Skeletal muscle cell (primary cell): ENCODE measurements around the gene TMEM37.
A peak's percentile ranks its signal among the peaks of the same experiment; 100 is the strongest.

Experiments
- DNase-seq: peaks from one replicate; pipeline ENCODE4 v3.0.0-alpha.2; 2010; ENCODE audit warnings: low read depth
- H3K4me3 ChIP-seq: 2 replicates; pipeline ENCODE4 v1.5.1; 2011; ENCODE audit warnings: low read depth, mild to moderate bottlenecking, control low read depth, low read length, moderate library complexity

TMEM37 gene

DNA sequence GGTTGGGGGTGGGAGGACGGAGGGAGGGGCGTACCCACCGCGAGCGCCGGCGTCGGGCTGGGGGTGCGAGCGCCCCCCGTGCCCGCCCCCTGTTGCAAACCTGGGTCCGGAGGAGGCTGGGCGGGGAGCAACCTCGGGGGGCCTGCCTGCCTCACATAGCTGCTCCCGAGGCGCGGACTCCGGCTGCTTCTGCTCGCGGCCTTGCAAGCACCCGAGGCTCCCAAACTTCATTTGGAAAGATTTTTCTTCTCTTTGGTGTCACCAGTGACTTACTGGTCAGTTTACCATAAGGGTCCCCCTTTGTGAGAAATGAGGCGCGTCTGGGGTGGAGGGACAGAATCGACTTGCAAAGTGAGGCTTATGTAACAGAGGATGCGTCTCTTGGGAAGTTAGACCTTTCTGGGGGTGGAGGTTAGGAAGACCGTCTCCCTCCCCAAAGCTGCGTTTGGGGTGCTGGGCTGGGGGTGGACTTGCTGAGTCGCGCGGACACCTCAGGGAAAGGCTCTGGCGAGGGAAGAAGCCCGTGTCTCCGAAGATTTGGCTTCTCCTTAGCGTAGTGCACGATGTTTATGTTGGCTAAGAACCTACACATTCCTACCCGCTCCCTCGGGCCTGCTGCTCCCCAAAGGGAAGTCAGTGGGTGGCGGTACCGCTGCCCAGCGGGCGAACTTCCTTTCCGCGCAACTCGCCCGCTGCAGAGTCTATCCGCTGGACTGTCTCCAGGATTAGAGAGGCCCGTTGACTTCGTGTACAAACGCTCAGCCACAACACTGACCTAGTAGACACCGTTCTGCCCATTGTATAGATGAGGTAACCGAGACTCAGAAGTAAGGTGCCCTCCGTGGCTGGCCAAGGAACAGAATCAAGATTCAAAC, 559 bp downstream of the TMEM37 start:
- no peak for DNase-seq
- H3K4me3 ChIP-seq = peak overlapping the region; percentile 42

DNA sequence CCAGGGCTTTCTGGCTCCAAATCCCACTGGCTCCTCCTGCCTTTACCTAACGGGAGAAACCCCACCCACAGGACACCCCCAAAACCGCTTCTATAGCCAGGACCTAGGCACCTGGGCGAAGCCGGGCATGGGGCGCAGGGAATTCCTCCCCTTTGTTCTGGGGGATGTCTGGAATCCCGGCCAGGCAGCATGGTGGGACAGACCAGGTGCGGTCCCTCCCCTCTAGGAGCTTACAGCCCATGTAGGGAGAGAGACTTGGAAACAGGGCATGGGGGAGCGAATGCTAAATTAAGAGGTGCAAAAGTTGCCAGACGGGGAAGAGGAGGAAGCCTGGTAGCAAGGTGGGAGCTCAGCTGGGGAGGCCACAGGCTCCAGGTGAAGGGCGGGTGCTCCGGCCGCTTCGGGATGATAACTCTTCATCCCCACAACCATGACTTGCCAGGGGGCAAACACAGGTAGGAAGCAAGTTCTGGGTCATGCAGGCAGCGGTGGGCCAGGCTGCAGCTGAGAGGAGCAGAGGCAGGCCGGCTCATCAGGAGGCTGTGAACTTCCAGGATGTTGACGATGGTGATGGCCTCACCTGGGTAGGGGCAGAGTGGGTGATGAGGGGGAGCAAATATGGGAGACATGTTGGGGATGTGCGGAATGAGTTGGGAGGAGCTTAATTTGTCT, 1.3 kb downstream of the TMEM37 start:
- no peak overlapping the region for H3K4me3 ChIP-seq
- DNase-seq = no peak

DNA sequence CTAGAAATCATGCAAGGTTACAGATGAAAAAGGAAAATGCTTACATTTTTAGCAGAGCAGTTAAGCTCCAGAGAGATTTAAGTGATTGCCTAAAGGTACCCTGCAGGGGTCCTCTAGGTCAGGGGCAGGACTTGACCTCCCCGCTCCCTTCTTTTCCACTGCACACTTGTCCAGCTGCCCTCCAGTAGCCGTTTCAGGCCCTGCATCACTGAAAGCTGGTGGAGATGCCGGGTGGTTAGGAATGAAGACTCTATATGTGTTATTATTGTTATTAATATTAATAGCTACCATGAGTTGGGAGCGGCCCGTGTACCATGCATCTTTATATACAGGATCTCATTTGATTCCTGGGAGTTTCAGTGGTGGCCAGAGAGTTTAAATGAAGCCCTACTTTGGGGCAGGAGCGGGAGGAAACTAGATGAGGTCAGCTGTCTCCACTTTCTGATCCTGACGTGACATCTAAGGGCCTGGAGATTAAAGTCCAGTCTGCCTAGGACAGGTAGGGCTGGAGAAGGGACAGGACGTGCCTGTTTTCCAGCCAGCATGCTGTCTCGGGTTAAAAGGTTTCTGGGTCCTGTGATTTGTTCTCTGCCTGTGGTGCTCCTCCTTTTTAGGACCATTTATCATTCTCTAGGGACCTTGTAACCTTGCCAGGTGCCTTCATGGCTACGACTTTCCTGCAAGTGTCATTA, 2.1 kb downstream of the TMEM37 start:
- H3K4me3 ChIP-seq = no peak overlapping the region
- no peak for DNase-seq

DNA sequence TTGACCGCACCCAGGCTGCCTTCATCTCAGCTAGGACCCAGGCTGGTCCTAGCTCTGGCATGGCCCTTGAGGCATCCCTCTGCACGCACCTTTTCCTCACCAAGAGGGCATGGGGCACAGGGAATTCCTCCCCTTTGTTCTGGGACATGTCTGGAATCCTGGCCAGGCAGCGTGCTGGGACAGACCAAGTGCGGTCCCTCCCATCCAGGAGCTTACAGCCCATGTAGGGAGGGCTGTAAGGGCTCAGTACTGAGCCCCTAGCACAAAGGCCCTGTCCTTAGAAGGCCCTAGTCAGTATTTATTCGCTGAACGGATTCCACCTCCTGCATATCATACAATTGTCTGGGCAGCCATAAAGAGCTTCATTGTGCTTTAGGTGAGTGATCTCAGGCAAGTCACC, 3.0 kb downstream of the TMEM37 start:
- DNase-seq = no peak
- H3K4me3 ChIP-seq = no peak overlapping the region

DNA sequence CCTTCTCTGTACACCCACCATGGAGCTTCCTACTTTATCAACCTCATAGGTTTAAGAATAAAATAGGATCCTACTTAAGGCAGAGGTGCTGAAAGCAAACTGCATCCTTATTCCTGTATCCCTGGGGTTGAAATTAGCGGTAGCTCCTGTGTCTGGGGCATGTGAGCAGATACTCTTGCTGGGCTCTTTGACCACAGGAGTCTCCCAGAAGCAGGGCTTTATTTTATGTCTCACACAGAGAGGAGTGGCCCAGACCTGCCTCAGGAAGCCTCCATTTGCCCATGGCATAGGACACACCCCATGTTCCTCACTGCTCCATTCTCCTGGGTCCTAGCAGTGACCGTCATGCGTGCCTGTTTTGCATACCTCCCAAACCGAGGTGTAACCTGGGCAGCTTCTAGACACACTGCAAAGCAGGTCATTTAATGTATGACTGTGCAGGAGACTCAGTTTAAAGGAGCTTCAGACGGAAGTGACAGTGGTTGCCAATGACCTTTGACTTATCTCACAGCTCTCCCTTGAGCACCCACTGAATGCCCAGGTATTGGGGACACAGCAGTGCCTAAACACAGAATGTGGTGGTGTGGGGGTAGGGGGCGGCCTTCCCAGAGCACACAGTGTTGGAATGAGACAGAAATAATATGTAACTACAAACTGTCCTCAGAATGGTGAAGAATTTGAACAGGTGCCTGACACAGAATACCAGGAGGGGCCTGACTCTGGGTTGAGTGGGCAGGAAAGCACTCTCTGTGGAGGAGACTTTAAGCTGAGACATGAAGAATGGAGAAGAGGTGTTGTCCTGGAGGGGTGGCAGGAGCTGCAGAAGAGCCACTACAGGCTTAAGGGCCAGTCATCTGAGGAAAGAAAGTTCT, 3.7 kb downstream of the TMEM37 start:
- no peak for DNase-seq
- H3K4me3 ChIP-seq = no peak overlapping the region

DNA sequence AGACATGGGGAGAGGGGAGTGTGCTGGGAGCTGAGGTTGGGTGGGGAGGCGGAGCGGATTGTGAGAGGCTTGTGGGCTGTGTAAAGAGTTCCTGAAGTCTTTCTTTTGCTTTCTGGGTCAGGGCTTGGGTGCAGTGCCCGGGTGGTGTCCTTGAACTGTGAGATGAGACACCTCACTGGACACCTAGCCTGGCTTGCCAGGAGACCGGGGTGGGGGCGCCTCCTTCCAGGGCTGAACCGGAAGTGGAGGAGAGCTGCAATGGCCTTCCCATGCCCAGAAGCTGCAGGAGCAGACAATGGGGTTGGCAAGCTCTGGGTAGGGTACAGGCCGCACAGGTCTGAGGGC, 4.3 kb downstream of the TMEM37 start:
- DNase-seq = no peak
- no peak overlapping the region for H3K4me3 ChIP-seq

DNA sequence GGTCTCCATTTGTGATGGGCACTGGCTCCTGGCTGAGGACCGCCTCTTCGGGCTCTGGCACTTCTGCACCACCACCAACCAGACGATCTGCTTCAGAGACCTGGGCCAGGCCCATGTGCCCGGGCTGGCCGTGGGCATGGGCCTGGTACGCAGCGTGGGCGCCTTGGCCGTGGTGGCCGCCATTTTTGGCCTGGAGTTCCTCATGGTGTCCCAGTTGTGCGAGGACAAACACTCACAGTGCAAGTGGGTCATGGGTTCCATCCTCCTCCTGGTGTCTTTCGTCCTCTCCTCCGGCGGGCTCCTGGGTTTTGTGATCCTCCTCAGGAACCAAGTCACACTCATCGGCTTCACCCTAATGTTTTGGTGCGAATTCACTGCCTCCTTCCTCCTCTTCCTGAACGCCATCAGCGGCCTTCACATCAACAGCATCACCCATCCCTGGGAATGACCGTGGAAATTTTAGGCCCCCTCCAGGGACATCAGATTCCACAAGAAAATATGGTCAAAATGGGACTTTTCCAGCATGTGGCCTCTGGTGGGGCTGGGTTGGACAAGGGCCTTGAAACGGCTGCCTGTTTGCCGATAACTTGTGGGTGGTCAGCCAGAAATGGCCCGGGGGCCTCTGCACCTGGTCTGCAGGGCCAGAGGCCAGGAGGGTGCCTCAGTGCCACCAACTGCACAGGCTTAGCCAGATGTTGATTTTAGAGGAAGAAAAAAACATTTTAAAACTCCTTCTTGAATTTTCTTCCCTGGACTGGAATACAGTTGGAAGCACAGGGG, 5.5 kb downstream of the TMEM37 start:
- no peak for DNase-seq
- no peak overlapping the region for H3K4me3 ChIP-seq

DNA sequence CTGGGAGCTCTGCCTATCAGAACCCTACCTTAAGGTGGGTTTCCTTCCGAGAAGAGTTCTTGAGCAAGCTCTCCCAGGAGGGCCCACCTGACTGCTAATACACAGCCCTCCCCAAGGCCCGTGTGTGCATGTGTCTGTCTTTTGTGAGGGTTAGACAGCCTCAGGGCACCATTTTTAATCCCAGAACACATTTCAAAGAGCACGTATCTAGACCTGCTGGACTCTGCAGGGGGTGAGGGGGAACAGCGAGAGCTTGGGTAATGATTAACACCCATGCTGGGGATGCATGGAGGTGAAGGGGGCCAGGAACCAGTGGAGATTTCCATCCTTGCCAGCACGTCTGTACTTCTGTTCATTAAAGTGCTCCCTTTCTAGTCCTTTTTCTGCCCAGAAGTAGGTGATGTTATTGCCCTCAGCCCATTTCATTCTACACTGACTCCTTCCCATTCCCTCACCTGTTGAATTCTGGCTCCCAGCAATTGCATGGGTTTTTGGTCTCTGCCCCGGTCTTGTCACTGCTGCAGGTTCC, 6.5 kb downstream of the TMEM37 start:
- DNase-seq = no peak
- no peak overlapping the region for H3K4me3 ChIP-seq

DNA sequence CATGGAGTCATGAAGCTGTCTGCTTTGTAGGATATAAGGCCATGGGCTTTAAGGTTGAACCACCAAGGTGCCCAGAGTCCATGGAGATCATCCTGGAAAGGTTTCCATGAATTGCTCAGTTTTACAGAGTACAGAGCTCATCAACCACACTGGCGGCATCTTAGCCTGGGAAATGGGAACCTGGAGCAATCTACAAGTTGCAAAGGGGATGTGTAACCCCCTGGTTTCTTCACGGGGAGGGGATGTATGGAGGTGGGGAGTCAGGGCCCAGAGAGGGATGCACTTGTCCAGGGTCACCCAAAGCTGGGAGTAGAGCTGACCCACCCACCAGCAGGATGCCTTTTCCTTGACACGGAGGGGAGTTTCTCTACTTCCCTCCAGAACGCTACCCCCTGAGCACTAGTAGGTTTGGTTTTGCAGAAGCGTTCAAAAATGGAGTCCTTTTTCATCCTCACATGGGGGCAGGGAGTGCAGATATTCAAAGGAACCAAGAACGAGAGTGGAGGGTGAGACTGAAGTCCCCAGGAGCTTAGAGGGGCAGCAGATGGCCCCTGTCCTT, 7.2 kb downstream of the TMEM37 start:
- H3K4me3 ChIP-seq = no peak overlapping the region
- DNase-seq = no peak

DNA sequence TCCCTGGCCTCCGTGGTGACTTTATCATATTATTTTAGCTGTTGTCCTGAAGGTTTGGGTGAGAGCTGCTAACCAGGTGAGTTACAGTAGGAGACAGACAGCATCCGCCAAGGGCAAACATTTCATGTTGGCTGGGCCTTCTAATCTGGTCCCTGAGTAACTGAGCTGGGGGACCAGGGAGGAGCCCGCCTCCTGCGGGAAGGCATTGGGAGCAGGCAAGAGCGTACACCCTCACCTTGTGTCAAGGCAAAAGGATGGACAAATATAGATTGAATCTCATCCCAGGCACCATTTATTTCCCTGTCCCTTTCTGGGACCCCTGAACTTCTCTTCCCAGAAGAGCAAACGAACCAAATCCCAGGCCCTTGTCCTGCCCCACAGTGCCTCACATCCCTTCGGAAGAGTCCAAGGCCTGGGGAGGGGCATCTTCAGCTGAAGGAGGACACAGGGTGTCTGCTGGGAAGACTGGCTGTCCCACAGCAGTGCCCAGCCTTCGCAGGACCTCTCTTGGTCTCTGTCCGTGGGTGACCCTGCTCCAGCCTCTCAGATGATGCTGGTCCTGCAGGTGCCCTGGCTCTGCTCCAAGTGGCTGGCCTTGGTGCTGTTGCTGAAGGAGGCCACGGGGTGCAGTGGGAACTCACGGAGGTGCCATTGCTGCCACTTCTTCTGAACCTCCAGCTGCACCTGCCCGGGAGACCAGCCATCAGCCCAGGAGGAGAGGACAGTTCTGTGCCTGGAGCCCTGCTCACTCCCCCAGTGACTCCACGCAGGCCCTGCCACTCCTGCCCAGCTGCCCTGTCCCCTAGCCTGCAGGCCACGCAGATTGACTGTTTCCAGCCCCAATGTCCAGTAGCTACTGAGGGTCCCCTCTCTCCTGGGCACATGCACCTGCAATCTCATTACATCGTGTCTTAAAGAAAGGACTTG, 8.2 kb downstream of the TMEM37 start:
- DNase-seq = no peak
- no peak overlapping the region for H3K4me3 ChIP-seq

DNA sequence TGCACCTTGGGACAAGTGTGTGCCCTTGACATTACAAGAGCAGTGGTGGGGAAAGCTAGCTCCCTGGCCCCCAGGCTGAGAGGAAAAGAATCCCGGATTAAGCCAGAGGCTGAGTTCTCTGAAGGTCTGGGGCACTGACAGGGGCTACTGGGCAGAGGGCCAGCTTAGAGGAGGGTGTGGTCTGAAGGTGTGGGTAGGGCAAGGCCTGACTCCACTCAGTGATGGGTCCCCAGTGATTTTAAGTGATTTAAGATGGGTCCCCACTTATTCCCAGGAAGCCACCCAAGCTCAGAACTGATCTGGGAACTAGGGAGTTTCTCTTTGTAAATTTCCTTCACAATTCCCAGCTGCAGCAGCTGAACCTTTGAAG, 8.8 kb downstream of the TMEM37 start:
- no peak overlapping the region for H3K4me3 ChIP-seq
- no peak for DNase-seq

DNA sequence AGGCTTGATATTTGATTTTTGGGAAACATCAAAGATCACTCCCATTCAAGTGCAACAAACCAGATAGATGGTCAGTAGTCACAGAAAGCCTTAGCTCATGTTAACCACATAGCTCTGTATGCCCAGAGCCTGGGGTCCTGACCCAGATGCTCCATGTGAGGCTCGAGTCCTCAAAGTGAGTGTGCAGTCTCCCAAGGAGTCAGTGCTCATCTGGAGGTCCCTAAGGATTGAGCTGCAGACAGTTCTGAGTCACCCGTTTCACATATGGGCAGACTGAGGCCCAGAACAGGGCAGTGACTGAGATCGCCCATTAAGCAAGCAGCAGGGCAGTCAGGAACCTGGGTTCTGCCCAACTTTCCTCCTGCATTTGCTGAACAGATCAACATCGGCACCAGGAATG, 9.2 kb downstream of the TMEM37 start:
- no peak overlapping the region for H3K4me3 ChIP-seq
- DNase-seq = no peak

DNA sequence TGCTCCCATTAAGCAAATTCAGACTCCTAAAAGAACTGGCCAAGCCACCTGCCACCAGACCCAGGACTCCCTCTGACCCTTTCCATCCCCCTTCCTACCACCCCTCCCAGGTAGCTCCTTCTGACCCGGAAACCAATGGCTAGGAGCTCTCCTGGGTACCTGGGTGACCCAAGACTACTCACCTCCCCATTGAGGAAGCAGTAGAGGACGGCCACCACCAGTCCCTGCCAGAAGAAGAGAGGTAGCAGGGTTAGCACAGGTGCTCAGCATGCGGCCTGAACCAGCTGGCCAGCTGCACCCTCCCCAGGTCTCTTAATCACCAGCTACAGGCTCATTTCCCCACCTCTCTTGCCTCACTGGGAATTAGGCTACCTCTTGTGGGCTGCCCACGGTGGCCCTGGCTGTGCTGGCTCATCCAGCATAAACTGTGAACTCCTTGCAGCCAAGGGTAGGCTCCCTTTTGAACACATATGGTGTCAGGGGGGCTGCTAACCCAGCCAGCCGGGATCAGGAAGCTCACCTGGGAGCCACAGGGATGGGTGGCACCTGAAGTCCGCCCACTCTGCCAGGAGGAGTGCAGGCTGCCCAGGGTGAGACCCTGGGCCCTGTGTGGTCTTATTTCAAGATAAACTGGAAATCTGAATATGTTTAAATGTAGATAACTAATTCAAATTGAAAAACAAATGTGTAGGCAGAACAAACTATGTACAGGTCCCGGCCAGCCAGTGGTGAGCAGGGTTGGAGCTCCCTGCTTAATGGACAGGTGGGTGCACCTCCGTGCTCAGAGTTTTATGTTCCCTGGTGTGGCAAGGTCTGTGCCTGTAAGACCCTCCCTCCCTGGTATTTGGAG, 9.9 kb downstream of the TMEM37 start:
- no peak for DNase-seq

DNA sequence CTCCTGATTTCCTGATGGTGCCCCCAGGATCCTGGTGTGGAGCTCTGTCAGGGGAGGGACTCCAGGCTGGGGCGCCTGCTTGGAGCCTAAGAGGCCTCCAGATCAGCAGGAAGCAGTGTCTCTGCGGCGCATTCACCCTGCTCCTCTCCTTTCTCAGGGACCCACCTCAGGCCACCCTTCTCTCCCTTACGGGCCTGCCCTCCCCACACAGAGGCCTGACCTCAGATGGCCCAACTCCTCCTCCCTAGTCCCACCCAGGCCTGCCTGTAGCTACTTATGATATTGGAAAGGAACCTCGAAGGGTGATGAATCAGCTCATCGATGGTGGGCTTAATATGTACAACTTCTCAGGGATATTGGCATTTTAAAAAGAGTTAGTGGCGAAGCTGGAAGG, 10.6 kb downstream of the TMEM37 start:
- no peak for DNase-seq
- no peak overlapping the region for H3K4me3 ChIP-seq

More for the DNA sequence above, 9.9 kb downstream of the TMEM37 start:
- H3K4me3 ChIP-seq = no peak overlapping the region

DNA sequence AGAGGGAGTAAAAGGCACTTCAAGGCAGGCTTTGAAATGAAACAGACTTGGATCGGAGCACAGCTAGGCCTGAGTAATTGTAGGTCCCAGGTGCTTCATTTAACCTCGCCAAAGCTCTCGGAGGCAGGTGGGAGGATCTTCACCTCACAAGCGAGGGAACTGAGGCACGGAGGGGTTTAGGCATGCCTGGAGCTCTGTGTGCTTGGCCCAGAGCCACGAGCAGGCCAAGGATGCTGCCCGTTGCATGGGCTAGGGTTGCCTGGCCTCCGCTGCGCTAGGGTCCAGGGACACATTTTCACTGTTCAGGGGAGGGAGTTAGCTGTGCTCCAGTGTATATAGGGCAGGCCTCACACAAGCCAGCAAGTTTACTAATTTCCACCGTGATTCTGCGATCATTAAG, 11.2 kb downstream of the TMEM37 start:
- no peak for DNase-seq

DNA sequence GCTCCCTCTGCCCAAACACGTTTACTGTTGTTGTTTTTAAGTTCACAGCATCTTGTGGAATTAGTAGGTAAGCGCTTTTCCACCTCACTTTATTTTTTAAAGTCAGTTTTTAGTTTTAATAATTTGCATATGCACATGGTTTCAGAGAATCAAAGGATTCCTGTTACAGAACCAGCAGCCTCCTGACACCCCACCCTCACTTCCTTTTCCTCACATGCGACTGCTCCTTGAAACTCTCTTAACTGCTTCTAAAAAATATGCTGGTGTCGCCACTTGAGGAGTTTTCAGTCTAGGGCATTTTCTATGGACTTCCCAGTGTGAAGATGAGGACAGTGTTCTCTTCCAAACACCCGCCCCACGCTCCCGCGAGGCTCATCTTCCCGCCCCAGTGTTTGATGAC, 14.4 kb downstream of the TMEM37 start:
- no peak for DNase-seq

More for the DNA sequence above, 11.2 kb downstream of the TMEM37 start:
- no peak overlapping the region for H3K4me3 ChIP-seq

More for the DNA sequence above, 14.4 kb downstream of the TMEM37 start:
- H3K4me3 ChIP-seq = no peak overlapping the region
